Spleen (tissue), 7 donors: ENCODE results near the gene FOLR3.

Experiments used
- CTCF ChIP-seq, 11 experiments: fragments of 200-600 bp in 7 of 11; fragments of 450-650 bp in 4 of 11; sonication (generic) in 4 of 11; IDR thresholded peaks in 8 of 11; conservative IDR thresholded peaks in 3 of 11; 1 replicate in 7 of 11; 2 replicates in 4 of 11; pipeline versions ENCODE4 v1.4.0 to v1.8.0; 2016 to 2021; ENCODE audit warnings: antibody characterized with exemption in 11 of 11, inconsistent platforms in 4 of 11, mild to moderate bottlenecking in 1 of 11
- POLR2A ChIP-seq, 3 donors: fragments of 450-650 bp; IDR thresholded peaks; one replicate each; pipeline ENCODE4 v1.5.1; 2017; ENCODE audit warnings: antibody characterized with exemption in 3 of 3, mild to moderate bottlenecking in 1 of 3
- POLR2AphosphoS5 ChIP-seq, 3 donors: sonication (generic); formaldehyde crosslinking; IDR thresholded peaks; one replicate each; pipeline ENCODE4 v1.5.1; 2017; ENCODE audit warnings: antibody characterized with exemption in 3 of 3
- donor health status: DM: no; HTN: no; CAD: no; lungs with moderate emphysema.
- donor health status: DM: no; HTN: no; CAD: no.
- donor health status: DM: no; HTN: no; CAD: no.

GRCh38 chr11:72127923-72128322 lies 7.6 kb upstream of the FOLR3 start:
- TF ChIP-seq CTCF (IDR thresholded peaks at IDR 0.05 in 8 of 11, conservative IDR thresholded peaks at IDR 0.05 in 3 of 11) (no peak), POLR2AphosphoS5 (IDR thresholded peaks at IDR 0.05) (no peak), POLR2A (IDR thresholded peaks at IDR 0.05) (no peak)
